ENCODE results near the gene PEX5. TPM values are rescaled to one million over a fixed set of nuclear protein-coding genes. Genes with fewer than 3 reads are reported as not detected.

PEX5 gene
- total RNA-seq, 2 donors from 2014 or later: 73.5 to 106 TPM

DNA sequence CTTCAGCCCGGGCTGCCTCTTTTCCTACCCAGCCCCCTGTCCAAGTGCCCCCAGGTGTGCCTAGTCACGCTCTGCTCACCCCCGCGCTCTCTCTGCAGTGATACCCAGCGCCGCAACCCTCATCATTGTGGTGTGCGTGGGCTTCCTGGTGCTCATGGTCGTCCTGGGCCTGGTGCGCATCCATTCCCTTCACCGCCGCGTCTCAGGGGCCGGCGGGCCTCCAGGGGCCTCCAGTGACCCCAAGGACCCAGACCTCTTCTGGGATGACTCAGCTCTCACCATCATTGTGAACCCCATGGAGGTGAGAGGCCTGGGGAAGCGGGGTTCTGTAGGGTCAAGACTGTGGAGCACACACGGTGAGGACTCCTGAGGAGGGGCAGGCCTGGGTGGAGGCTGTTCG lies 32.1 kb upstream of the PEX5 start:
- H3K27ac Mint-ChIP-seq: no peak overlapping the region
- WGBS, 2 experiments (ENCODE audit: insufficient coverage in 1 of 2, insufficient read length in 1 of 2): 91 to 96% methylated on average over 11 to 17 of the region's 17 CpGs

DNA sequence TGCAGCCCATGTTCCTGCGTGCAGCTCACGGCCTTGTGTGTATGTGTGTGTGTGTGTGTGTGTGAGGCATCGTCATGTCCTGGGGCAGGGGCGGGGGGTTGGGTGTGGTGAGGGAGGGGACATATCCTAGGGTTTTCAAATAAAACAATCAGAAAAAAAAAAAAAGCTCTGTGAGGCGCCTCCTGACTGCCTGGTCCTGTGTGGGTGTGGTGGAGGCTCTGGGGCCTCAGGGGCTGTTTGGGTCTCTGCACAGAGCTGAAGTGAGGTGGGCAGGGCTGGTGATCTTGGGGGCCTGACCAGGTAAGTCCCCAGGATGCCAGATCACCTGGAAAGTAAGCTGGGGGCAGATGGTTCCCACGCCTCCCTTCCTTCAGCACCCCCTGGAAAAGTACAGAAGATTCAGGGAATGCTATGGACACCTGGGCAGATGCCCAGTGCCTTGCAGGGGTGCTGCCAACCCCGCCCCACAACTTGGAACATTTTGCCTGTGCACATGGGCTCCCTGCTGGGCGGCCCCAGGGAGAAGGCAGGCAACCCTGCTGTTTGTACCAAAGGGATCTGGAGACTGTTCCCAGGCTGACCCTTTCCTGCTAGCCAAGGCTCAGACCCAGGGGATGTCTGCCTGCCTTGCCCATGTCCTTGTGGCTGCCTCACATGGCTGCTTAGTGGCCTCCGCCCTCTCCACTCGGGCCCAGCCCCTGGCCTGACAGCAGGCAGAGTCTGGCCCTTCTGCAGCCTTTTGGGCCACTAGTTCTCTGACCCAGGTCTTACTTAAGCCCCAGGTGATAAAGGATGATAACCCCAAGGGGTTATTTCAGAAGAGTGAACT lies 30.5 kb upstream of the PEX5 start:
- peaks cover 12% of the 10 kb centered on the region for H3K9me3 ChIP-seq (ENCODE audit: control insufficient read depth, low read length)
- Mint-ChIP-seq H3K36me3 (ENCODE audit: low read depth) (peaks cover 32% of the 10 kb centered on the region), H3K27ac (no peak overlapping the region), H3K9me3 (peaks cover 14% of the 10 kb centered on the region), H3K4me1 (peaks cover 4% of the 10 kb centered on the region), H3K4me3 (no peak overlapping the region), H3K27me3 (ENCODE audit: insufficient read depth) (peaks cover 32% of the 10 kb centered on the region)
- no peak overlapping the region for H3K27ac ChIP-seq (ENCODE audit: low read depth, low read length)
- no peaks in the 10 kb centered on the region for H3K4me1 ChIP-seq (ENCODE audit: control insufficient read depth, insufficient read depth, low read length)
- H3K4me3 ChIP-seq (ENCODE audit: low read length): no peak overlapping the region
- no peak overlapping the region for H3K9ac ChIP-seq (ENCODE audit: extremely low read depth, low read length, poor library complexity, severe bottlenecking)
- no peaks in the 10 kb centered on the region for H3K27me3 ChIP-seq (ENCODE audit: control insufficient read depth, insufficient read depth, low read length, poor library complexity, severe bottlenecking)
- H3K36me3 ChIP-seq (ENCODE audit: control insufficient read depth, insufficient read depth, low read length): peaks cover 14% of the 10 kb centered on the region
- peak; percentile 45 for DNase-seq
- WGBS, 2 experiments (ENCODE audit: insufficient coverage in 1 of 2, insufficient read length in 1 of 2): 85 to 97% methylated on average over 3 to 10 of the region's 10 CpGs
- TF ChIP-seq, protein P1, sequence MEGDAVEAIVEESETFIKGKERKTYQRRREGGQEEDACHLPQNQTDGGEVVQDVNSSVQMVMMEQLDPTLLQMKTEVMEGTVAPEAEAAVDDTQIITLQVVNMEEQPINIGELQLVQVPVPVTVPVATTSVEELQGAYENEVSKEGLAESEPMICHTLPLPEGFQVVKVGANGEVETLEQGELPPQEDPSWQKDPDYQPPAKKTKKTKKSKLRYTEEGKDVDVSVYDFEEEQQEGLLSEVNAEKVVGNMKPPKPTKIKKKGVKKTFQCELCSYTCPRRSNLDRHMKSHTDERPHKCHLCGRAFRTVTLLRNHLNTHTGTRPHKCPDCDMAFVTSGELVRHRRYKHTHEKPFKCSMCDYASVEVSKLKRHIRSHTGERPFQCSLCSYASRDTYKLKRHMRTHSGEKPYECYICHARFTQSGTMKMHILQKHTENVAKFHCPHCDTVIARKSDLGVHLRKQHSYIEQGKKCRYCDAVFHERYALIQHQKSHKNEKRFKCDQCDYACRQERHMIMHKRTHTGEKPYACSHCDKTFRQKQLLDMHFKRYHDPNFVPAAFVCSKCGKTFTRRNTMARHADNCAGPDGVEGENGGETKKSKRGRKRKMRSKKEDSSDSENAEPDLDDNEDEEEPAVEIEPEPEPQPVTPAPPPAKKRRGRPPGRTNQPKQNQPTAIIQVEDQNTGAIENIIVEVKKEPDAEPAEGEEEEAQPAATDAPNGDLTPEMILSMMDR (conservative IDR thresholded peaks at IDR 0.05): no peak

More for the DNA sequence above, 32.1 kb upstream of the PEX5 start:
- no peaks in the 10 kb centered on the region for H3K4me1 ChIP-seq (ENCODE audit: control insufficient read depth, insufficient read depth, low read length)
- no peaks in the 10 kb centered on the region for H3K27me3 ChIP-seq (ENCODE audit: control insufficient read depth, insufficient read depth, low read length, poor library complexity, severe bottlenecking)
- no peaks in the 10 kb centered on the region for H3K4me1 Mint-ChIP-seq
- H3K4me3 Mint-ChIP-seq: no peak overlapping the region
- H3K36me3 ChIP-seq (ENCODE audit: control insufficient read depth, insufficient read depth, low read length): peaks cover 22% of the 10 kb centered on the region
- DNase-seq: no peak
- H3K36me3 Mint-ChIP-seq (ENCODE audit: low read depth): peaks cover 45% of the 10 kb centered on the region
- TF ChIP-seq, protein P1 (conservative IDR thresholded peaks at IDR 0.05): no peak
- no peak overlapping the region for H3K9ac ChIP-seq (ENCODE audit: extremely low read depth, low read length, poor library complexity, severe bottlenecking)
- H3K9me3 Mint-ChIP-seq: no peaks in the 10 kb centered on the region
- H3K27ac ChIP-seq (ENCODE audit: low read depth, low read length): no peak overlapping the region
- no peak overlapping the region for H3K4me3 ChIP-seq (ENCODE audit: low read length)
- H3K27me3 Mint-ChIP-seq (ENCODE audit: insufficient read depth): peaks cover 16% of the 10 kb centered on the region
- no peaks in the 10 kb centered on the region for H3K9me3 ChIP-seq (ENCODE audit: control insufficient read depth, low read length)

DNA sequence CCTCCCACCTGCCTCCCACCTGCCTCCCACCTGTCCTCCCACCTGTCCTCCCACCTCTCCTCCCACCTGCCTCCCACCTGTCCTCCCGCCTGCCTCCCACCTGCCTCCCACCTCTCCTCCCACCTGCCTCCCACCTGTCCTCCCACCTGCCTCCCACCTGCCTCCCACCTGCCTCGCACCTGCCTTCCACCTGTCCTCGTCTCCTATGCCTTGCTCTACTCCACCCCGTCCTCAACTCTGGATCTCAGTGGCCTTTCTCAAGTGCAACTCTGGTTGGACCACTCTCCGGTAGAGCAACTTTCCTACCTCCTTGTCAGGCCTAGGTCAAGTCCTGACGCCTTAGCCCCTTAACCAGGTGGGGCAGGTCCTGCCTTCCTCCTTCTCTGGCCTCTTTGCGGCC lies 29.3 kb upstream of the PEX5 start:
- Mint-ChIP-seq H3K4me3 (no peak overlapping the region), H3K27me3 (ENCODE audit: insufficient read depth) (peaks cover 35% of the 10 kb centered on the region), H3K9me3 (peaks cover 26% of the 10 kb centered on the region), H3K27ac (no peak overlapping the region), H3K4me1 (peaks cover 4% of the 10 kb centered on the region), H3K36me3 (ENCODE audit: low read depth) (peaks cover 26% of the 10 kb centered on the region)
- no peaks in the 10 kb centered on the region for H3K27me3 ChIP-seq (ENCODE audit: control insufficient read depth, insufficient read depth, low read length, poor library complexity, severe bottlenecking)
- H3K4me1 ChIP-seq (ENCODE audit: control insufficient read depth, insufficient read depth, low read length): no peaks in the 10 kb centered on the region
- H3K36me3 ChIP-seq (ENCODE audit: control insufficient read depth, insufficient read depth, low read length): peaks cover 8% of the 10 kb centered on the region
- DNase-seq: peak; percentile 45
- 77 to 91% methylated on average over 5 to 6 of the region's 7 CpGs for WGBS, 2 experiments (ENCODE audit: insufficient coverage in 1 of 2, insufficient read length in 1 of 2)
- H3K4me3 ChIP-seq (ENCODE audit: low read length): no peak overlapping the region
- peaks cover 16% of the 10 kb centered on the region for H3K9me3 ChIP-seq (ENCODE audit: control insufficient read depth, low read length)
- no peak overlapping the region for H3K27ac ChIP-seq (ENCODE audit: low read depth, low read length)
- H3K9ac ChIP-seq (ENCODE audit: extremely low read depth, low read length, poor library complexity, severe bottlenecking): no peak overlapping the region
- TF ChIP-seq, protein P1 (conservative IDR thresholded peaks at IDR 0.05): no peak

Data from endodermal cell (in vitro differentiated cells).